GM12878 (cell line): ENCODE measurements around the gene NRG2. TPM values are rescaled to one million over a fixed set of nuclear protein-coding genes. Genes with fewer than 3 reads are reported as not detected.

Experiments
- ATAC-seq: fragments of 200-7000 bp; cut with Tn5 transposase; 3 replicates; pipeline ENCODE4 v1.9.1; 2020; ENCODE audit warnings: mild to moderate bottlenecking, moderate library complexity
- BruUV-seq: library from RNA; stranded (reverse); fragments of 400-500 nt; replicated peaks from 2 replicates; lab custom pipeline; 2021; lab: Mats Ljungman, UMichigan
- CTCF ChIA-PET: fragments of 300-600 bp; sonication (Branson Sonifier 250); formaldehyde crosslinking; extraction: SDS; loops from one replicate; lab custom pipeline; 2021; ENCODE audit warnings: inconsistent platforms; lab: Yijun Ruan, JAX
- POLR2A ChIA-PET: fragments of 350-600 bp; formaldehyde crosslinking; extraction: SDS; loops from one replicate; lab custom pipeline; 2021; ENCODE audit warnings: inconsistent platforms; lab: Charles Lee
- RAD21 ChIA-PET: fragments of 300-600 bp; sonication (Branson Sonifier 250); formaldehyde crosslinking; loops from one replicate; lab custom pipeline; 2023; ENCODE audit warnings: antibody characterized with exemption; ENCODE audit not compliant: unreplicated experiment; lab: Charles Lee
- SMC1A ChIA-PET: fragments of 300-600 bp; sonication (Branson Sonifier 250); formaldehyde crosslinking; loops from one replicate; lab custom pipeline; 2023; ENCODE audit not compliant: unreplicated experiment, uncharacterized antibody; lab: Charles Lee
- DNase-seq: peaks from one replicate; pipeline ENCODE4 v3.0.0-alpha.2; 2011; ENCODE audit warnings: low read depth, low spot score
- FAIRE-seq: peaks from 3 replicates; lab custom pipeline; 2011; peaks lifted over from hg19 to GRCh38; lab: Jason Lieb, UNC
- H2AFZ ChIP-seq: 2 replicates; pipeline ENCODE4 v1.6.0; 2011; ENCODE audit warnings: low read depth, low read length, control low read depth; ENCODE audit not compliant: control insufficient read depth
- H3K27ac ChIP-seq: 2 replicates; pipeline ENCODE4 v1.5.1; 2011; ENCODE audit warnings: control low read depth; ENCODE audit not compliant: control insufficient read depth, insufficient read depth
- H3K27me3 ChIP-seq, 2 experiments: replicated peaks in 1 of 2; 2 replicates each; pipeline versions ENCODE4 v1.6.0 to v1.6.1; 2011; ENCODE audit warnings: low read length in 1 of 2; ENCODE audit not compliant: control insufficient read depth in 2 of 2, insufficient read depth in 2 of 2
- H3K36me3 ChIP-seq, 2 experiments: 2 replicates each; pipeline ENCODE4 v1.5.1; 2011; ENCODE audit warnings: low read length in 1 of 2; ENCODE audit not compliant: control insufficient read depth in 2 of 2, insufficient read depth in 2 of 2
- H3K4me1 ChIP-seq: 2 replicates; pipeline ENCODE4 v1.6.1; 2011; ENCODE audit warnings: mild to moderate bottlenecking, low read length, moderate library complexity, mixed read lengths; ENCODE audit not compliant: control insufficient read depth, insufficient read depth
- H3K4me2 ChIP-seq: 2 replicates; pipeline ENCODE4 v1.6.0; 2011; ENCODE audit warnings: control low read depth; ENCODE audit not compliant: control insufficient read depth, insufficient read depth
- H3K4me3 ChIP-seq: fragments of 200-600 bp; sonication (generic); 2 replicates; pipeline ENCODE4 v1.5.1; 2016
- H3K79me2 ChIP-seq: 2 replicates; pipeline ENCODE4 v1.6.0; 2011; ENCODE audit warnings: low read length; ENCODE audit not compliant: control insufficient read depth, insufficient read depth
- H3K9ac ChIP-seq: 2 replicates; pipeline ENCODE4 v1.8.0; 2011; ENCODE audit warnings: low read length, control low read depth, mixed read lengths; ENCODE audit not compliant: control insufficient read depth, insufficient read depth
- H3K9me3 ChIP-seq: replicated peaks from 3 replicates; pipeline ENCODE4 v1.5.1; 2011; ENCODE audit warnings: mild to moderate bottlenecking, low read length; ENCODE audit not compliant: control insufficient read depth, insufficient read depth
- H4K20me1 ChIP-seq: 2 replicates; pipeline ENCODE4 v1.6.0; 2011; ENCODE audit not compliant: control insufficient read depth, insufficient read depth
- ELK1 ChIP-seq: IDR thresholded peaks from 2 replicates; pipeline ENCODE4 v1.6.1; 2012; ENCODE audit warnings: low read depth, low read length, improper control_type of control experiment
- FOXK2 ChIP-seq: fragments of 450-650 bp; IDR thresholded peaks from 2 replicates; pipeline ENCODE4 v1.6.1; 2017; ENCODE audit warnings: mild to moderate bottlenecking, moderate library complexity
- FOXM1 ChIP-seq: IDR thresholded peaks from 2 replicates; pipeline ENCODE4 v1.6.1; 2012; ENCODE audit warnings: low read depth, mild to moderate bottlenecking, inconsistent platforms, low read length, moderate library complexity
- RUNX3 ChIP-seq: IDR thresholded peaks from 2 replicates; pipeline ENCODE4 v1.6.1; 2012; ENCODE audit warnings: low read length, inconsistent platforms
- SMARCA5 ChIP-seq: fragments of 450-650 bp; IDR thresholded peaks from 2 replicates; pipeline ENCODE4 v1.6.1; 2017; ENCODE audit warnings: mild to moderate bottlenecking
- WGBS: methylation state at CpG from one replicate; pipeline ENCODE4 v1.1.6; 2016; ENCODE audit warnings: low lambda C conversion rate; ENCODE audit not compliant: insufficient replicate concordance, insufficient coverage; ENCODE audit errors: missing lambda C conversion rate; 5-methylcytosine and 5-hydroxymethylcytosine counted together
- in situ Hi-C: fragments of 300-500 bp; cut with MboI; formaldehyde crosslinking; loops from 9 replicates; pipeline ENCODE4 v1.14.3; 2018; ENCODE audit warnings: mixed read lengths
- intact Hi-C: fragments of 100-400 bp; cut with micrococcal nuclease; formaldehyde crosslinking; loops from one replicate; pipeline ENCODE4 v1.14.2; 2022; ENCODE audit not compliant: unreplicated experiment
- polyA plus RNA-seq, 11 experiments: library from polyadenylated mRNA; depleted of rRNA in 4 of 11; unstranded in 6 of 11; stranded (reverse) in 5 of 11; fragments of >200 nt; fragmentation: Nextera tagmentation in 4 of 11; fragmentation: Illumina TruSeq in 1 of 11; extraction: Ambion mirVana in 4 of 11; extraction: Trizol in 1 of 11; gene quantifications; 1 replicate in 1 of 11; 2 replicates in 10 of 11; pipeline versions ENCODE4 v1.2.1 to v1.2.3, GENCODE V29; 2011 to 2016; ENCODE audit warnings: inconsistent platforms in 2 of 11, missing spikeins in 2 of 11, low read depth in 1 of 11
- total RNA-seq, 4 experiments: library from RNA; depleted of rRNA in 3 of 4; stranded (reverse); fragments of >200 nt in 3 of 4; fragmentation: Illumina TruSeq in 1 of 4; extraction: Trizol in 1 of 4; gene quantifications; 2 replicates each; pipeline versions ENCODE4 v1.2.1 to v1.2.3, GENCODE V29; 2013 to 2021

Gene NRG2
- total and polyA plus RNA-seq, 10 of the 15 experiments (the other 5 are each of a cell fraction or from before 2014, with no cell fraction given), result 0.10 to 21.7 (median 9.6) TPM

DNA sequence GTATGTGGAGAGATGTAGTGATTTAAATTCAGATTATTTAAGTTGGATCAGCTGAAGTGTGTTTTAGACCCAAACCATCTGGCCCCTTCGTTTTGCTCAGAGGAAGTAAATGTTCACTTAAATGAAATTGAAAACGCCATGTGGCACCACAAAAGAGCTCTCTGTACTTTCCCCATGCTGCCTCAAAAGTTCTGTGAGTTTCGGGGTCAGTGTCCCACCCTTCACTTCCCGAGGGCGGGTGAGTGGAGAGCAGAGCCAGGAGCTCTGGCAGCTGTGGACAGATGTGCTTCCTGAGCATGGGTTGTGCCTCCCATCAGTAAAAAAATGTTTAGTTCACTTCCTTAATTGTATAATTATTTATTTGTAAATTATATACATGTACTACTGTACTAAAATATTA lies 199.1 kb downstream of the NRG2 start:
- in situ Hi-C loops (loop anchor here (5.0 kb wide), 1 partner anchor 57 kb away; no protein-coding TSS in a partner anchor), intact Hi-C loops (loop anchor here (1.0 to 5.0 kb wide), 3 partner anchors 57 to 207 kb away; no protein-coding TSS in a partner anchor)
- no peak overlapping the region for H3K4me3 ChIP-seq
- H4K20me1 ChIP-seq, result no peaks in the 10 kb centered on the region
- no peaks in the 10 kb centered on the region for H3K36me3 ChIP-seq
- no peaks in the 10 kb centered on the region for H3K79me2 ChIP-seq
- whole genome bisulfite sequencing, result 2% methylated on average over 5 of the region's 5 CpGs
- peak; percentile 29; the same call in 1 of the 2 replicates for TF ChIP-seq FOXM1
- no peak for TF ChIP-seq FOXK2
- 0 out of 2 replicates have a peak, but pooled peaks have one; percentile 3 for TF ChIP-seq RUNX3
- ATAC-seq, result peak; percentile 55
- ChIA-PET SMC1A (interaction anchor here (0.7 to 6.5 kb wide), 17 partner anchors 9 to 210 kb away, joined by 3 to 41 read pairs (median 3); no protein-coding TSS in a partner anchor), CTCF (interaction anchor here (0.6 to 6.7 kb wide), 28 partner anchors 10 to 593 kb away, joined by 3 to 146 read pairs (median 3); no protein-coding TSS in a partner anchor), POLR2A (no interaction called here), RAD21 (interaction anchor here (0.8 to 2.8 kb wide), 8 partner anchors 19 to 210 kb away, joined by 3 to 36 read pairs (median 3); no protein-coding TSS in a partner anchor)
- BruUV-seq, result no TSS peak
- no peaks in the 10 kb centered on the region for H3K9me3 ChIP-seq
- DNase-seq, result peak; percentile 12
- H3K27me3 ChIP-seq, result no peaks in the 10 kb centered on the region; a peak in 1 of 4 replicates
- FAIRE-seq, result peak; percentile 47
- H3K4me2 ChIP-seq, result peak overlapping the region; percentile 51; the same call in 1 of the 2 replicates
- H3K27ac ChIP-seq, result no peak overlapping the region
- peaks cover 12% of the 10 kb centered on the region for H3K4me1 ChIP-seq
- H3K9ac ChIP-seq, result no peak overlapping the region
- H2AFZ ChIP-seq, result no peak overlapping the region

DNA sequence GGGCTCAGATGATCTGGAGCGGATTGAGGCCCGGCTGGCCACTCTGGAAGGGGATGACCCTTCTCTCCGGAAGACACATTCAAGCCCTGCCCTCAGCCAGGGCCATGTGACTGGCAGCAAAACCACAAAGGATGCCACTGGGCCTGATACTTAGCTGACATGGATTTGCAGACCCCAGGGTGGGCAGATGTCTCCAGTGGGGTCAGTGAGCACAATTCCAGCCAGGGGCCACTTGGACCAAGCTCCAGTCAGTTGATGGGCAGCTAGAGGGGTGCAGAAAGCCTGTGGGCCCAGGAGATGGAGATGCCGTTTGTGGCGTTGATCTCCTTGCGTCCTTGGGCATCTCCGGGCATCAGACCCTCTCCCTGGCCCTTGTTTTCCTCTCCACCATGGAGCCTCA lies 200.8 kb downstream of the NRG2 start:
- CTCF ChIA-PET, result interaction anchor here (1.4 to 6.7 kb wide), 5 partner anchors 21 to 126 kb away, joined by 3 to 146 read pairs (median 28); no protein-coding TSS in a partner anchor
- no peaks in the 10 kb centered on the region; a peak in 1 of 4 replicates for H3K27me3 ChIP-seq
- H3K9ac ChIP-seq, result no peak overlapping the region
- in situ Hi-C loops, result loop anchor here (5.0 kb wide), 1 partner anchor 55 kb away; no protein-coding TSS in a partner anchor
- DNase-seq (no peak), ATAC-seq (no peak), FAIRE-seq (no peak)
- RAD21 ChIA-PET, result interaction anchor here (1.2 to 2.6 kb wide), 4 partner anchors 13 to 126 kb away, joined by 3 to 36 read pairs (median 10); no protein-coding TSS in a partner anchor
- no peak overlapping the region for H3K4me3 ChIP-seq
- no TSS peak for BruUV-seq
- H3K27ac ChIP-seq, result no peak overlapping the region
- H4K20me1 ChIP-seq, result no peaks in the 10 kb centered on the region
- H2AFZ ChIP-seq, result no peak overlapping the region
- H3K36me3 ChIP-seq, result no peaks in the 10 kb centered on the region
- H3K9me3 ChIP-seq, result no peaks in the 10 kb centered on the region
- TF ChIP-seq SMARCA5, result no peak
- no peak for TF ChIP-seq FOXK2
- TF ChIP-seq ELK1, result no peak
- TF ChIP-seq, all 136 proteins: peak for 0
- Histone ChIP-seq H3K79me2 (no peaks in the 10 kb centered on the region), H3K4me2 (no peak overlapping the region), H3K4me1 (peaks cover 12% of the 10 kb centered on the region)
- POLR2A ChIA-PET, result no interaction called here
- SMC1A ChIA-PET, result interaction anchor here (1.2 to 6.5 kb wide), 4 partner anchors 35 to 127 kb away, joined by 3 to 41 read pairs (median 10); no protein-coding TSS in a partner anchor
- WGBS, result 66% methylated on average over 7 of the region's 7 CpGs
- intact Hi-C loops, result loop anchor here (5.0 kb wide), 1 partner anchor 205 kb away; no protein-coding TSS in a partner anchor
